ENCODE measurements around the gene CAT. TPM values are rescaled to one million over a fixed set of nuclear protein-coding genes. Genes with fewer than 3 reads are reported as not detected.

Gene CAT
- polyA plus RNA-seq, 3 donors: 122 to 432 (median 429) TPM

DNA sequence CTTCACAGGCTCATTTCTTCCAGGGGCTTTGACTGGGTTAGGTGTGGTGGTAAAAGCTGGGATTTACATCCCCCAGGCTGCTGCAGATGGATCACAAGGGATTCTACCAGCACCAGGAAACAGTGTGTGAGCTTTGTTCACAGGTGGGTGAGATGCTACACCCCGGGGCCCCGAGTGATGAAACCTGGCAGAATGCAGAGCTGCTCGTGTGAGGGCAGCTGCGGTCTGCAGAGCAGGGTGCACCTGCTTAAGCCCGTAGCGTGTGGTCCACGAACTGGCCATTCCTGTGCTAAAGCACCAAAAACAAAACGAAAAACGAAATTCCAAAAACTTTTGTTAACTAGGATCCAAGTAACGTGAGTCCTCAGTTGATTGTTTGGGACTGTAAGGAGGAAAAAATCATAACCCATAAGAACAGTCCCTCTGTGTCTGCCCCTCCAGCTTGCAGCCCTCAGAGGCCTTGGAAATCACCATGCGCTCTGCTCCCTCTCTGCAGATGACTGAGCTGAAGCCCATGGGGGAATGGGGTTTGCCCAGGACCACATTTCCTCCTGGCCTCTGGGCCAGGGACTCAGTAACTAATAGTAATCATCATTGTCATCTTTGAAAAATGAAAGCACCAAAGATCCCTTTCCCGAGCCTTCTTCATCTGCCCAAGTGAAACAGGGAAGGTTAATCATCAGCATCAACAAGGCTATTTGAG, 50.3 kb downstream of the CAT start:
- no peaks in the 10 kb centered on the region for H3K9me3 Mint-ChIP-seq

DNA sequence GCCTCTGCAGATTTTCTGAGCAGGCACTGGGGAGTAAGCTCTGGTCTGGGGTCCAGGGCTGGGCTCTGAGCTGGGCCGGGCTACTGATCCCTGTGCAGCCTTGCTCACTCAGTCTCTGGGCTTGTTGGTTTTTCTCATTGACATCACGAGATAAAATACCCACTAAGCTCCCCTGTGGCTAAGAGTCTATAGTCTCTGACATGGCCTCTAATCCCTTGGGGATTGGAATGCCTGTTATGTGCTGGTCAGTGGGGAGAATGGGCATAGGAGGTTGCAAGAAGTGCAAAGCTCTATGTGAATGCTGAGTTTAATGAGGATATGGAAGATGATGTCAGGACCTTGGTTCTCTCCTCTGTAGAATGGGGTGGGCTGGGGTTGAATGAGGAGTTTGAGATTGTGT, 51.6 kb downstream of the CAT start:
- Histone ChIP-seq H3K9me3 (replicated peaks in 1 of 2; ENCODE audit: control insufficient read depth in 1 of 2, insufficient read depth in 1 of 2, low read length in 2 of 2) (no peaks in the 10 kb centered on the region), H3K79me2 (ENCODE audit: insufficient read depth, low read length) (no peaks in the 10 kb centered on the region), H3K4me1 (ENCODE audit: control insufficient read depth in 1 of 2, insufficient read depth in 2 of 2, low read length in 2 of 2) (no peaks in the 10 kb centered on the region), H3K27me3 (ENCODE audit: control insufficient read depth in 2 of 2, insufficient read depth in 2 of 2, low read length in 2 of 2) (no peaks in the 10 kb centered on the region), H3K9ac (ENCODE audit: insufficient read depth, low read length, poor library complexity, severe bottlenecking) (no peak overlapping the region), H3K4me2 (replicated peaks; ENCODE audit: extremely low read depth, low read length, poor library complexity, severe bottlenecking) (no peak overlapping the region), H2AFZ (ENCODE audit: insufficient read depth, low read depth, low read length, poor library complexity, severe bottlenecking) (no peak overlapping the region), H3K27ac (ENCODE audit: low read depth in 1 of 2, low read length in 2 of 2) (no peak overlapping the region), H3K36me3 (replicated peaks in 1 of 2; ENCODE audit: control insufficient read depth in 1 of 2, insufficient read depth in 2 of 2, low read length in 2 of 2) (no peaks in the 10 kb centered on the region), H4K20me1 (ENCODE audit: insufficient read depth, low read length) (no peaks in the 10 kb centered on the region), H3K4me3 (replicated peaks in 1 of 3; ENCODE audit: low read depth in 2 of 3, low read length in 3 of 3) (no peak overlapping the region)
- H3K9me3 Mint-ChIP-seq: no peaks in the 10 kb centered on the region
- no peak overlapping the region for H3K27ac Mint-ChIP-seq
- TF ChIP-seq, protein P1, sequence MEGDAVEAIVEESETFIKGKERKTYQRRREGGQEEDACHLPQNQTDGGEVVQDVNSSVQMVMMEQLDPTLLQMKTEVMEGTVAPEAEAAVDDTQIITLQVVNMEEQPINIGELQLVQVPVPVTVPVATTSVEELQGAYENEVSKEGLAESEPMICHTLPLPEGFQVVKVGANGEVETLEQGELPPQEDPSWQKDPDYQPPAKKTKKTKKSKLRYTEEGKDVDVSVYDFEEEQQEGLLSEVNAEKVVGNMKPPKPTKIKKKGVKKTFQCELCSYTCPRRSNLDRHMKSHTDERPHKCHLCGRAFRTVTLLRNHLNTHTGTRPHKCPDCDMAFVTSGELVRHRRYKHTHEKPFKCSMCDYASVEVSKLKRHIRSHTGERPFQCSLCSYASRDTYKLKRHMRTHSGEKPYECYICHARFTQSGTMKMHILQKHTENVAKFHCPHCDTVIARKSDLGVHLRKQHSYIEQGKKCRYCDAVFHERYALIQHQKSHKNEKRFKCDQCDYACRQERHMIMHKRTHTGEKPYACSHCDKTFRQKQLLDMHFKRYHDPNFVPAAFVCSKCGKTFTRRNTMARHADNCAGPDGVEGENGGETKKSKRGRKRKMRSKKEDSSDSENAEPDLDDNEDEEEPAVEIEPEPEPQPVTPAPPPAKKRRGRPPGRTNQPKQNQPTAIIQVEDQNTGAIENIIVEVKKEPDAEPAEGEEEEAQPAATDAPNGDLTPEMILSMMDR (IDR thresholded peaks at IDR 0.05): no peak
- intact Hi-C loops (cut with micrococcal nuclease): loop anchor here in 1 of 2 donors (10.0 kb wide), 1 partner anchor 316 kb away; no protein-coding TSS in a partner anchor
- no peak for DNase-seq
- H3K4me3 Mint-ChIP-seq: no peak overlapping the region
- H3K27me3 Mint-ChIP-seq (ENCODE audit: low read depth in 3 of 3): peaks cover 0 to 4% (median 3%) of the 10 kb centered on the region in 3 donors
- H3K36me3 Mint-ChIP-seq: no peaks in the 10 kb centered on the region
- peaks cover 4% of the 10 kb centered on the region for H3K4me1 Mint-ChIP-seq
- 100% methylated on average over 1 of the region's 2 CpGs for WGBS (ENCODE audit: insufficient coverage)

More for the DNA sequence above, 50.3 kb downstream of the CAT start:
- TF ChIP-seq, protein P1 (IDR thresholded peaks at IDR 0.05): no peak
- H3K27ac Mint-ChIP-seq: no peak overlapping the region
- peaks cover 4% of the 10 kb centered on the region for H3K4me1 Mint-ChIP-seq
- intact Hi-C loops (cut with micrococcal nuclease): no loop called here
- WGBS (ENCODE audit: insufficient coverage): 96% methylated on average over 8 of the region's 12 CpGs
- H3K4me3 ChIP-seq (replicated peaks in 1 of 3; ENCODE audit: low read depth in 2 of 3, low read length in 3 of 3): no peak overlapping the region
- no peaks in the 10 kb centered on the region for H4K20me1 ChIP-seq (ENCODE audit: insufficient read depth, low read length)
- H2AFZ ChIP-seq (ENCODE audit: insufficient read depth, low read depth, low read length, poor library complexity, severe bottlenecking): no peak overlapping the region
- H3K27ac ChIP-seq (ENCODE audit: low read depth in 1 of 2, low read length in 2 of 2): no peak overlapping the region
- H3K36me3 Mint-ChIP-seq: no peaks in the 10 kb centered on the region
- no peak overlapping the region for H3K9ac ChIP-seq (ENCODE audit: insufficient read depth, low read length, poor library complexity, severe bottlenecking)
- no peaks in the 10 kb centered on the region for H3K27me3 ChIP-seq (ENCODE audit: control insufficient read depth in 2 of 2, insufficient read depth in 2 of 2, low read length in 2 of 2)
- no peaks in the 10 kb centered on the region for H3K79me2 ChIP-seq (ENCODE audit: insufficient read depth, low read length)
- H3K4me2 ChIP-seq (replicated peaks; ENCODE audit: extremely low read depth, low read length, poor library complexity, severe bottlenecking): no peak overlapping the region
- H3K4me1 ChIP-seq (ENCODE audit: control insufficient read depth in 1 of 2, insufficient read depth in 2 of 2, low read length in 2 of 2): no peaks in the 10 kb centered on the region
- no peak for DNase-seq
- no peaks in the 10 kb centered on the region for H3K9me3 ChIP-seq (replicated peaks in 1 of 2; ENCODE audit: control insufficient read depth in 1 of 2, insufficient read depth in 1 of 2, low read length in 2 of 2)
- peaks cover 0 to 4% (median 3%) of the 10 kb centered on the region in 3 donors for H3K27me3 Mint-ChIP-seq (ENCODE audit: low read depth in 3 of 3)
- H3K4me3 Mint-ChIP-seq: no peak overlapping the region
- no peaks in the 10 kb centered on the region for H3K36me3 ChIP-seq (replicated peaks in 1 of 2; ENCODE audit: control insufficient read depth in 1 of 2, insufficient read depth in 2 of 2, low read length in 2 of 2)
